DND-41 (cell line): ENCODE measurements around the gene SLC8B1.

Experiments
- ATAC-seq: fragments of 200-7000 bp; cut with Tn5 transposase; 3 replicates; pipeline ENCODE4 v1.9.1; 2021; ENCODE audit warnings: low read depth; ENCODE audit not compliant: insufficient read depth
- DNase-seq: peaks from one replicate; pipeline ENCODE4 v3.0.0-alpha.2; 2020
- H2AFZ ChIP-seq: 2 replicates; pipeline ENCODE4 v1.6.0; 2012; ENCODE audit warnings: low read depth, low read length
- H3K27ac ChIP-seq: 2 replicates; pipeline ENCODE4 v1.5.1; 2012; ENCODE audit warnings: low read length, inconsistent platforms
- H3K27me3 ChIP-seq: fragments of 200-600 bp; sonication (generic); 2 replicates; pipeline ENCODE4 v1.6.0; 2012; ENCODE audit warnings: low read length, mild to moderate bottlenecking, inconsistent platforms; ENCODE audit not compliant: insufficient read depth, poor library complexity
- H3K36me3 ChIP-seq: 2 replicates; pipeline ENCODE4 v1.5.1; 2012; ENCODE audit warnings: low read length, inconsistent platforms; ENCODE audit not compliant: insufficient read depth
- H3K4me1 ChIP-seq: 2 replicates; pipeline ENCODE4 v1.5.1; 2012; ENCODE audit warnings: mild to moderate bottlenecking, low read length; ENCODE audit not compliant: insufficient read depth
- H3K4me2 ChIP-seq: 2 replicates; pipeline ENCODE4 v1.6.0; 2012; ENCODE audit warnings: mild to moderate bottlenecking, moderate library complexity, low read length, inconsistent platforms; ENCODE audit not compliant: insufficient read depth
- H3K4me3 ChIP-seq, 2 experiments: fragments of 200-600 bp in 1 of 2; shearing (Covaris generic) in 1 of 2; 2 replicates each; pipeline ENCODE4 v1.5.1; 2012 to 2016; ENCODE audit warnings: inconsistent platforms in 2 of 2, low read length in 2 of 2, mild to moderate bottlenecking in 2 of 2, low read depth in 1 of 2, moderate library complexity in 1 of 2
- H3K79me2 ChIP-seq: 2 replicates; pipeline ENCODE4 v1.6.0; 2012; ENCODE audit warnings: low read length, inconsistent platforms; ENCODE audit not compliant: insufficient read depth
- H3K9ac ChIP-seq: 2 replicates; pipeline ENCODE4 v1.6.0; 2012; ENCODE audit warnings: low read depth, mild to moderate bottlenecking, inconsistent platforms, low read length, moderate library complexity
- H3K9me3 ChIP-seq: 2 replicates; pipeline ENCODE4 v1.5.1; 2012; ENCODE audit warnings: low read length, moderate library complexity, mild to moderate bottlenecking, inconsistent platforms; ENCODE audit not compliant: insufficient read depth, severe bottlenecking
- H4K20me1 ChIP-seq: 2 replicates; pipeline ENCODE4 v1.6.0; 2012; ENCODE audit warnings: low read length; ENCODE audit not compliant: insufficient read depth
- CTCF ChIP-seq: IDR thresholded peaks from 2 replicates; pipeline ENCODE4 v1.5.1; 2012; ENCODE audit warnings: borderline replicate concordance, low read length, moderate library complexity, mild to moderate bottlenecking; ENCODE audit not compliant: poor library complexity, severe bottlenecking; ENCODE audit errors: extremely low read depth
- EZH2 ChIP-seq: IDR thresholded peaks from 3 replicates; pipeline ENCODE4 v1.6.1; 2012; ENCODE audit warnings: borderline replicate concordance, low read depth, mild to moderate bottlenecking, moderate library complexity, low read length, inconsistent platforms; ENCODE audit not compliant: severe bottlenecking

Gene SLC8B1

GRCh38 chr12:113253532-113254285 lies 81.2 kb downstream of the SLC8B1 start:
- Histone ChIP-seq H3K9ac (no peak overlapping the region), H3K36me3 (peaks cover 33% of the 10 kb centered on the region), H3K27me3 (no peaks in the 10 kb centered on the region), H3K79me2 (no peaks in the 10 kb centered on the region), H3K27ac (no peak overlapping the region), H3K4me2 (no peak overlapping the region), H3K4me3 (no peak overlapping the region), H2AFZ (no peak overlapping the region), H4K20me1 (no peaks in the 10 kb centered on the region), H3K9me3 (no peaks in the 10 kb centered on the region), H3K4me1 (peaks cover 3% of the 10 kb centered on the region; the same call in 1 of the 2 replicates)
- DNase-seq (peak; percentile 25), ATAC-seq (0 out of 3 replicates have a peak, but pooled peaks have one; percentile 28)
- TF ChIP-seq EZH2 (no peak), CTCF (no peak)

- Histone ChIP-seq H3K79me2 (no peaks in the 10 kb centered on the region), H3K9ac (no peak overlapping the region), H3K4me3 (no peak overlapping the region), H3K36me3 (peaks cover 36% of the 10 kb centered on the region), H3K9me3 (no peaks in the 10 kb centered on the region), H2AFZ (no peak overlapping the region), H3K4me2 (no peak overlapping the region), H3K27ac (no peak overlapping the region), H4K20me1 (no peaks in the 10 kb centered on the region), H3K4me1 (no peaks in the 10 kb centered on the region; the same call in 1 of the 2 replicates), H3K27me3 (no peaks in the 10 kb centered on the region)
- ATAC-seq (no peak), DNase-seq (no peak)
- TF ChIP-seq EZH2 (no peak), CTCF (no peak)
Measured at GRCh38 chr12:113252494-113252893, 82.4 kb downstream of the SLC8B1 start.

- no peaks in the 10 kb centered on the region for H3K4me1 ChIP-seq
- TF ChIP-seq EZH2, result no peak
- no peak for TF ChIP-seq CTCF
- H3K9ac ChIP-seq, result no peak overlapping the region
- no peaks in the 10 kb centered on the region for H3K79me2 ChIP-seq
- H2AFZ ChIP-seq, result no peak overlapping the region
- H3K36me3 ChIP-seq, result peaks cover 45% of the 10 kb centered on the region
- DNase-seq (no peak), ATAC-seq (no peak)
- no peaks in the 10 kb centered on the region for H3K9me3 ChIP-seq
- H3K4me2 ChIP-seq, result no peak overlapping the region
- no peaks in the 10 kb centered on the region for H4K20me1 ChIP-seq
- no peak overlapping the region for H3K27ac ChIP-seq
- no peak overlapping the region for H3K4me3 ChIP-seq
- no peaks in the 10 kb centered on the region for H3K27me3 ChIP-seq
Measured at GRCh38 chr12:113251404-113252070, 83.4 kb downstream of the SLC8B1 start.
